Measurements from ENCODE around the gene MTARC2. TPM values are rescaled to one million over a fixed set of nuclear protein-coding genes. Genes with fewer than 3 reads are reported as not detected.

MTARC2 gene
- total and polyA plus RNA-seq, 2 donors (not counting 1 experiment from before 2014, with no cell fraction given), result 16.3 to 22.6 TPM

DNA sequence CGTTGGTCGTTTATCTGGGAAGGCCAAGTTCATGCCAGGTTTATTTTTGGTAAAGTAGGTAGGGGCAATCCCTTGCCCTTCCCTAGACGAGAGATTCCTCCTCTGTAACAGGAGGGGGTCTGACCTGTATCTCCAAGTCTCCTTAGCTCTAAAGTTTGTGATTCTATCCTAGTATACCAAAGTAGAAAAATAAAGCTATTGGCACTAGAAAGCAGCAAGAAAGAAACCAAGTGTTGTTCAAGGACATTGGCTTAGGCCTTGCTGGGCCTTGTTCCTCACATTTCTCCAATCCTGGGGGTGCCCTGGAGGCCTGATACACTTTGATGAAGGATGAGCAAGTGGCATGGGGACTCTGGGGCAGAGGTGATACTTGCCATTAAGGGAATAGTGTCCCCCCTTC, 814 bp downstream of the MTARC2 start:
- 0% methylated on average over 2 of the region's 3 CpGs for WGBS (ENCODE audit: insufficient coverage)
- Histone ChIP-seq H3K9ac (ENCODE audit: low read length) (peak overlapping the region; percentile 65), H3K79me2 (ENCODE audit: control insufficient read depth, insufficient read depth, low read length) (no peaks in the 10 kb centered on the region), H2AFZ (ENCODE audit: insufficient read depth, low read depth, low read length, poor library complexity, severe bottlenecking) (peak overlapping the region; percentile 74), H3K36me3 (replicated peaks in 1 of 2; ENCODE audit: control extremely low read depth in 1 of 2, control insufficient read depth in 1 of 2, extremely low read depth in 1 of 2, insufficient read depth in 2 of 2, low read length in 1 of 2) (no peaks in the 10 kb centered on the region), H3K9me3 (ENCODE audit: control extremely low read depth in 1 of 3, control insufficient read depth in 2 of 3, insufficient read depth in 1 of 3, low read length in 2 of 3) (no peaks in the 10 kb centered on the region), H3K4me2 (replicated peaks; ENCODE audit: low read depth, low read length, poor library complexity, severe bottlenecking) (peak overlapping the region; percentile 77), H3K27ac (ENCODE audit: low read length in 2 of 2) (no peak overlapping the region), H3K27me3 (replicated peaks in 1 of 4; ENCODE audit: control extremely low read depth in 1 of 4, control insufficient read depth in 3 of 4, insufficient read depth in 4 of 4, low read length in 3 of 4) (peaks cover 0 to 36% (median 11%) of the 10 kb centered on the region in 4 experiments), H3K4me3 (ENCODE audit: control extremely low read depth in 1 of 5, extremely low read depth in 1 of 5, insufficient read depth in 1 of 5, low read depth in 2 of 5, low read length in 4 of 5) (peak overlapping the region in 4 of 5 experiments; percentile 6 to 65 (median 58)), H3K4me1 (ENCODE audit: control insufficient read depth in 2 of 2, insufficient read depth in 2 of 2, low read length in 2 of 2) (peaks cover 16 to 20% of the 10 kb centered on the region in 2 donors), H4K20me1 (ENCODE audit: control insufficient read depth, insufficient read depth, low read length, poor library complexity, severe bottlenecking) (no peaks in the 10 kb centered on the region)
- no peak for TF ChIP-seq EZH2 (IDR thresholded peaks at IDR 0.05; ENCODE audit: borderline replicate concordance, insufficient read depth, low read depth, low read length, poor library complexity, severe bottlenecking)
- TF ChIP-seq, protein P1, sequence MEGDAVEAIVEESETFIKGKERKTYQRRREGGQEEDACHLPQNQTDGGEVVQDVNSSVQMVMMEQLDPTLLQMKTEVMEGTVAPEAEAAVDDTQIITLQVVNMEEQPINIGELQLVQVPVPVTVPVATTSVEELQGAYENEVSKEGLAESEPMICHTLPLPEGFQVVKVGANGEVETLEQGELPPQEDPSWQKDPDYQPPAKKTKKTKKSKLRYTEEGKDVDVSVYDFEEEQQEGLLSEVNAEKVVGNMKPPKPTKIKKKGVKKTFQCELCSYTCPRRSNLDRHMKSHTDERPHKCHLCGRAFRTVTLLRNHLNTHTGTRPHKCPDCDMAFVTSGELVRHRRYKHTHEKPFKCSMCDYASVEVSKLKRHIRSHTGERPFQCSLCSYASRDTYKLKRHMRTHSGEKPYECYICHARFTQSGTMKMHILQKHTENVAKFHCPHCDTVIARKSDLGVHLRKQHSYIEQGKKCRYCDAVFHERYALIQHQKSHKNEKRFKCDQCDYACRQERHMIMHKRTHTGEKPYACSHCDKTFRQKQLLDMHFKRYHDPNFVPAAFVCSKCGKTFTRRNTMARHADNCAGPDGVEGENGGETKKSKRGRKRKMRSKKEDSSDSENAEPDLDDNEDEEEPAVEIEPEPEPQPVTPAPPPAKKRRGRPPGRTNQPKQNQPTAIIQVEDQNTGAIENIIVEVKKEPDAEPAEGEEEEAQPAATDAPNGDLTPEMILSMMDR (IDR thresholded peaks at IDR 0.05), result no peak
- H3K4me3 Mint-ChIP-seq, result peak overlapping the region; percentile 92
- peaks cover 24% of the 10 kb centered on the region for H3K4me1 Mint-ChIP-seq
- ChIA-PET CTCF (interaction anchor here (1.0 to 5.5 kb wide), 4 partner anchors 12 to 57 kb away, joined by 3 to 25 read pairs (median 6); no protein-coding TSS in a partner anchor), POLR2A (interaction anchor here (1.2 to 1.9 kb wide), 3 partner anchors 20 to 58 kb away, joined by 3 to 9 read pairs (median 3); partner anchors contain the start of gene C1orf115)
- H3K9me3 Mint-ChIP-seq (ENCODE audit: insufficient read depth), result no peaks in the 10 kb centered on the region
- DNase-seq (no peak), ATAC-seq (ENCODE audit: low read depth) (no peak)
- H3K27ac Mint-ChIP-seq, result peak overlapping the region; percentile 59
- H3K27me3 Mint-ChIP-seq, result peaks cover 40% of the 10 kb centered on the region
- intact Hi-C loops (cut with micrococcal nuclease), result loop anchor here (1.0 kb wide), 1 partner anchor 21 kb away; no protein-coding TSS in a partner anchor

DNA sequence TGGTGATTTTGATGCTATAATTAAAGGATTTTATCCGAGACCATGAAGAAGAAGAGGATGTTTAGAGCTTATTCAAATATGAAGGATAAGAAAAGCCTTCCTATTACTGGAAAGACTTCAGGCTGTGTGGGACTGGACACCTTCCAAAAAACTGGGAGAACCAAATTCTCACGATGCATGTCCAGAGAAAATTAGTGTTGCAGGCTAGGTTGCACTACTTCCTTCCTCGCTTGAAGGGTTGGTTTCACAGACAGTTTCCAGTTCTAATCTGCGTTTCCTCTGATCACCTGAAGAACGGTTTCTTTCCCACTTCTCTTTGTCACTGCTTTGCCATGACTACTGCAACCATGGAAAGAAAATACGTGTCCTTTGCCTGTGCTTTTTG, 2.0 kb downstream of the MTARC2 start:
- Histone ChIP-seq H4K20me1 (ENCODE audit: control insufficient read depth, insufficient read depth, low read length, poor library complexity, severe bottlenecking) (no peaks in the 10 kb centered on the region), H3K36me3 (replicated peaks in 1 of 2; ENCODE audit: control extremely low read depth in 1 of 2, control insufficient read depth in 1 of 2, extremely low read depth in 1 of 2, insufficient read depth in 2 of 2, low read length in 1 of 2) (no peaks in the 10 kb centered on the region), H3K9ac (ENCODE audit: low read length) (no peak overlapping the region), H3K9me3 (ENCODE audit: control extremely low read depth in 1 of 3, control insufficient read depth in 2 of 3, insufficient read depth in 1 of 3, low read length in 2 of 3) (no peaks in the 10 kb centered on the region), H3K4me2 (replicated peaks; ENCODE audit: low read depth, low read length, poor library complexity, severe bottlenecking) (no peak overlapping the region), H2AFZ (ENCODE audit: insufficient read depth, low read depth, low read length, poor library complexity, severe bottlenecking) (no peak overlapping the region), H3K27me3 (replicated peaks in 1 of 4; ENCODE audit: control extremely low read depth in 1 of 4, control insufficient read depth in 3 of 4, insufficient read depth in 4 of 4, low read length in 3 of 4) (peaks cover 0 to 36% (median 11%) of the 10 kb centered on the region in 4 experiments), H3K4me1 (ENCODE audit: control insufficient read depth in 2 of 2, insufficient read depth in 2 of 2, low read length in 2 of 2) (peaks cover 16 to 20% of the 10 kb centered on the region in 2 donors), H3K27ac (ENCODE audit: low read length in 2 of 2) (no peak overlapping the region), H3K4me3 (ENCODE audit: control extremely low read depth in 1 of 5, extremely low read depth in 1 of 5, insufficient read depth in 1 of 5, low read depth in 2 of 5, low read length in 4 of 5) (no peak overlapping the region), H3K79me2 (ENCODE audit: control insufficient read depth, insufficient read depth, low read length) (no peaks in the 10 kb centered on the region)
- no peak overlapping the region for H3K27ac Mint-ChIP-seq
- TF ChIP-seq, protein P1 (IDR thresholded peaks at IDR 0.05), result no peak
- TF ChIP-seq EZH2 (IDR thresholded peaks at IDR 0.05; ENCODE audit: borderline replicate concordance, insufficient read depth, low read depth, low read length, poor library complexity, severe bottlenecking), result no peak
- DNase-seq, result no peak
- CTCF ChIA-PET, result interaction anchor here (0.8 to 5.5 kb wide), 4 partner anchors 11 to 59 kb away, joined by 3 to 25 read pairs (median 4); no protein-coding TSS in a partner anchor
- H3K4me1 Mint-ChIP-seq, result peaks cover 24% of the 10 kb centered on the region
- WGBS (ENCODE audit: insufficient coverage), result 31% methylated on average over 4 of the region's 6 CpGs
- POLR2A ChIA-PET, result no interaction called here
- H3K27me3 Mint-ChIP-seq, result peaks cover 40% of the 10 kb centered on the region
- peak overlapping the region; percentile 58 for H3K4me3 Mint-ChIP-seq
- intact Hi-C loops (cut with micrococcal nuclease), result no loop called here
- no peak for ATAC-seq (ENCODE audit: low read depth)
- no peaks in the 10 kb centered on the region for H3K9me3 Mint-ChIP-seq (ENCODE audit: insufficient read depth)

Measured in B cell (primary cell).